ENCODE data around the gene TIMP1.

Gene TIMP1

DNA sequence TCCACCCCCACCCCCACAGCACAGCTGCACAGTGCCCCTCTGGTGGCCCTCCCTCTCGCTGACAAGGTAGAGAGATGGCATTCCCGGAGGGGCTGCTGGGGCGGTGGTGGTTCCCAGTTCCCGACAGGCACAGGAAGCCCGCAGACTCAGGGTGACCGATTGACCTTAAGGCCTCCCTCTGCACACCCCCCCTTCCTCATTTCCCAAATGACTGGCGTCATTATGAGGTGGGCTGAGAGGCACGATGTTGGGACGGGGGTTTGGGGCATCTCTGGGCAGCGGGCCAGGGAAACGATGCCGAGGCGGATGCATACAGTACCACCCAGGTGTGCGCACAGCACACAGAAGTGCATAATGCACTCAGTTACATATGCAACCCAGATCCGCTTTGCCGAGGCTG lies 3.5 kb upstream of the TIMP1 start:
- no peak overlapping the region for H3K4me3 ChIP-seq (ENCODE audit: low read length)
- no peak for DNase-seq (ENCODE audit: low read depth)
- TF ChIP-seq, protein P1, sequence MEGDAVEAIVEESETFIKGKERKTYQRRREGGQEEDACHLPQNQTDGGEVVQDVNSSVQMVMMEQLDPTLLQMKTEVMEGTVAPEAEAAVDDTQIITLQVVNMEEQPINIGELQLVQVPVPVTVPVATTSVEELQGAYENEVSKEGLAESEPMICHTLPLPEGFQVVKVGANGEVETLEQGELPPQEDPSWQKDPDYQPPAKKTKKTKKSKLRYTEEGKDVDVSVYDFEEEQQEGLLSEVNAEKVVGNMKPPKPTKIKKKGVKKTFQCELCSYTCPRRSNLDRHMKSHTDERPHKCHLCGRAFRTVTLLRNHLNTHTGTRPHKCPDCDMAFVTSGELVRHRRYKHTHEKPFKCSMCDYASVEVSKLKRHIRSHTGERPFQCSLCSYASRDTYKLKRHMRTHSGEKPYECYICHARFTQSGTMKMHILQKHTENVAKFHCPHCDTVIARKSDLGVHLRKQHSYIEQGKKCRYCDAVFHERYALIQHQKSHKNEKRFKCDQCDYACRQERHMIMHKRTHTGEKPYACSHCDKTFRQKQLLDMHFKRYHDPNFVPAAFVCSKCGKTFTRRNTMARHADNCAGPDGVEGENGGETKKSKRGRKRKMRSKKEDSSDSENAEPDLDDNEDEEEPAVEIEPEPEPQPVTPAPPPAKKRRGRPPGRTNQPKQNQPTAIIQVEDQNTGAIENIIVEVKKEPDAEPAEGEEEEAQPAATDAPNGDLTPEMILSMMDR (conservative IDR thresholded peaks at IDR 0.05; ENCODE audit: low read length) = no peak

DNA sequence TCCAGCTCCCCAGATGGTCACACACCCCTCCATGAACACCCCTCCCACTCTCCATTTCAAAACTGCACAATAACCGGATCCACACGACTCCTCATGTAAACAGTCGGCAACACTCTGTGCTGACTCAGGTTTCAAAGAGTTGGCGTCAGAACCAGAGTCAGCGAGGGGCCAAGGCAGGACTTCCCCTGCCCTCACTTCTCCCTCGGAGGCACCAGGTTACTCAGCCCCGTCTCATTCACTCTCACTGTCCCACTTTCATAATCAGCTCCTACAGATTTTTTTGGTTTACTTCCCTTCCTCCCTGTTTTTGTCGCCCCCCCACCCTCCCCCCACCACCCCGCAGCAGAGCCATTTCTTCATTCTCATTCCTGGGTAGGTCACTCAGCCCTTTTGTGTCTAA lies 2.7 kb upstream of the TIMP1 start:
- peak; percentile 62 for DNase-seq (ENCODE audit: low read depth)

DNA sequence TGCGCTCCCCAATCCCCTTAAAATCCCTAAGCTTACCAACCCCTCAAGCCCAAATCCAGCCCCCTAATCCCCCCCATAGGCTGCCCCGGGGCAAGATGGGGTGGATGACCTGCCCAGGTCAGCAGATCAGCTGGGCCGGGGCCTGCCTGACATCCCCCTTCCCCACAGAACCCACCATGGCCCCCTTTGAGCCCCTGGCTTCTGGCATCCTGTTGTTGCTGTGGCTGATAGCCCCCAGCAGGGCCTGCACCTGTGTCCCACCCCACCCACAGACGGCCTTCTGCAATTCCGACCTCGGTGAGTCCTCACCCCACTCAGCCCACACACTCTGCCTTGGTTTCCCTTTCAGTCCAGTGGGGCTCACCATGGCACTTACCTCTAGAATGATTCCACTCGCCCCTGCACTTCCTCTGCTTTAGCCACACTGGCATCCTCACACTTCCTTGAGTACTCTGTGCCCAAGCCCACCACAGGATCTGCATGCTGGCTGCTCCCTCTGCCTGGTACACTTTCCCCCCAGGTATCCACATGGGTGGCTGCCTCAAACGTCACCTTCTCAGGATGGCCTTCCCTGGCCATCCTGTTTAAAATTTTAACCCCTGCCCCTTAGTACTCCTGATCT lies 1.1 kb downstream of the TIMP1 start:
- TF ChIP-seq, protein P1 (conservative IDR thresholded peaks at IDR 0.05; ENCODE audit: low read length) = no peak
- peak overlapping the region; percentile 77 for H3K4me3 ChIP-seq (ENCODE audit: low read length)
- DNase-seq (ENCODE audit: low read depth) = no peak

More for the DNA sequence above, 2.7 kb upstream of the TIMP1 start:
- H3K4me3 ChIP-seq (ENCODE audit: low read length) = no peak overlapping the region
- TF ChIP-seq, protein P1 (conservative IDR thresholded peaks at IDR 0.05; ENCODE audit: low read length) = no peak

DNA sequence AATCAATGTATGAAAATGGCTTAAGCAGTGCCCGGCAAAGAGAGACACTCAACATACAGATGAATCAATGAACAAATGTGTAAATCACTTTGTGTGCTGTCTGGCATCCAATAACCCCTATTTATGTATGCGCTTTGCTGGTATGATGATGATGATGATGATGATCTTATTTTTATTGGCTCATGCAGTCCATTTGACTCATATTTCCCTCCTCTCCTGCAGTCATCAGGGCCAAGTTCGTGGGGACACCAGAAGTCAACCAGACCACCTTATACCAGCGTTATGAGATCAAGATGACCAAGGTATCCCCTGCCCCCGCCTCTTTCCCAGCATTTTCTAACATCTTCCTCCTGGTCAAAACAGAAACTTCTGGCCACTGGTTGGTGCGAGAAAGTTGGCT lies 2.5 kb downstream of the TIMP1 start:
- TF ChIP-seq, protein P1 (conservative IDR thresholded peaks at IDR 0.05; ENCODE audit: low read length) = no peak
- no peak for DNase-seq (ENCODE audit: low read depth)
- peak overlapping the region; percentile 17 for H3K4me3 ChIP-seq (ENCODE audit: low read length)

DNA sequence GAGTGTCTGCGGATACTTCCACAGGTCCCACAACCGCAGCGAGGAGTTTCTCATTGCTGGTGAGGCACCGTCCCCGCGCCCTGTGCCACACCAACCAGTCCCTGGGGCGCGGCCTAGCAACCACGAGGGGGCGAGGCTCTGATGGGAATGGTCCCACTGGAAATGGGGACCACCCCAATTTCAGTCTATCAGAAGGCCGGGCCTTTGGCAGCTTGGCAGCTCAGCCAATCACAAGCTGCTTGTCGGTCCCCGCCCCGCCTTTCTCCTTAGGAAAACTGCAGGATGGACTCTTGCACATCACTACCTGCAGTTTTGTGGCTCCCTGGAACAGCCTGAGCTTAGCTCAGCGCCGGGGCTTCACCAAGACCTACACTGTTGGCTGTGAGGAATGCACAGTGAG lies 3.0 kb downstream of the TIMP1 start:
- no peak for DNase-seq (ENCODE audit: low read depth)
- no peak overlapping the region; the same call in 1 of the 2 replicates for H3K4me3 ChIP-seq (ENCODE audit: low read length)
- TF ChIP-seq, protein P1 (conservative IDR thresholded peaks at IDR 0.05; ENCODE audit: low read length) = no peak

DNA sequence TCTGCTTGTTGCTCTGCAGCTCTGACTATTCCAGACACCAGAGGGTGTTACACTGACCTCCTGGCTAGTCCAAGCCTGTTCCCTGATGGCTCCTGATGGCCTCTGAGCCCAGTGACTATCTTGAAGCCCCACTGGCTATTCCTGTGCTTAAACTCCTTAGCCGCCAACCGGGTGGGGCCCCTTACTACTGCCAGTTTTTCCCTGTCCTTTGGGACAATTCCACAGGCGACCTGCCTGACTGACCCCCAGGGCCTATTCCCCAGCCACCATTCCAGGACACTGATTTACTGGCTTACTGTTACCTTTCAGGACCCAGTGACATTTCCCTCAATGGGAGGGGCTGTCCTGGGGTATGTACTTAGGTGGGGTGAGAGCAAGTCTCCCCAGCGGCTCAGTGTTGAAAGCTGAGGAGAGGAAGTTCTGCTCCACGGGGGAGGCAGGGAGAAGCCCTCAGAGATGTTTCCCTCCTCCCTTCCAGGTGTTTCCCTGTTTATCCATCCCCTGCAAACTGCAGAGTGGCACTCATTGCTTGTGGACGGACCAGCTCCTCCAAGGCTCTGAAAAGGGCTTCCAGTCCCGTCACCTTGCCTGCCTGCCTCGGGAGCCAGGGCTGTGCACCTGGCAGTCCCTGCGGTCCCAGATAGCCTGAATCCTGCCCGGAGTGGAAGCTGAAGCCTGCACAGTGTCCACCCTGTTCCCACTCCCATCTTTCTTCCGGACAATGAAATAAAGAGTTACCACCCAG lies 4.0 kb downstream of the TIMP1 start:
- DNase-seq (ENCODE audit: low read depth) = no peak
- TF ChIP-seq, protein P1 (conservative IDR thresholded peaks at IDR 0.05; ENCODE audit: low read length) = no peak
- H3K4me3 ChIP-seq (ENCODE audit: low read length) = no peak overlapping the region
